ENCODE data around the gene SLC11A1.

DNA sequence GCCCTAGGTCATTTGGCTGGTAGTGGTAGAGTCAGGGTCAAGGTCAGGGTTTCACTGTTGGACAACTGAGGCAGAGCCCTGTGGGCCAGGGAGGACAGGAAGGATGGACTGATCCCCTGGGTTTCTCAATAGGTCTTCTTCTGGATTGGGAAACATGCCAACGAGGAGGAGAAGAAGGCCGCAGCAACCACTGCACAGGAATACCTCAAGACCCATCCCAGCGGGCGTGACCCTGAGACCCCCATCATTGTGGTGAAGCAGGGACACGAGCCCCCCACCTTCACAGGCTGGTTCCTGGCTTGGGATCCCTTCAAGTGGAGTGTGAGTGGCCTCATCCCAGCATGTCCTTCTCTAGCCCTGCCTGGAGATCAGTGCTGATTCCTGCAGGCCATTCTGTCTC lies 54.9 kb downstream of the SLC11A1 start:
- no peak for TF ChIP-seq GATA3 (IDR thresholded peaks at IDR 0.05; ENCODE audit: low read depth, low read length)
- TF ChIP-seq GATA2 (IDR thresholded peaks at IDR 0.05; ENCODE audit: low read depth, low read length) = no peak

All from SH-SY5Y (cell line).